HepG2 (cell line): ENCODE data around the gene RAB15. TPM values are rescaled to one million over a fixed set of nuclear protein-coding genes. Genes with fewer than 3 reads are reported as not detected.

Experiments used
- CSRNP2 ChIP-seq: sonication (generic); formaldehyde crosslinking; conservative IDR thresholded peaks from 2 replicates; pipeline ENCODE4 v1.8.0; 2022; ENCODE audit warnings: low read depth, missing genetic modification reagents
- DNMT1 ChIP-seq: sonication (generic); formaldehyde crosslinking; IDR thresholded peaks from 2 replicates; pipeline ENCODE4 v1.5.1; 2020; ENCODE audit warnings: mild to moderate bottlenecking, missing genetic modification reagents
- DRAP1 ChIP-seq: IDR thresholded peaks from 2 replicates; pipeline ENCODE4 v1.6.1; 2016; ENCODE audit warnings: missing genetic modification reagents, missing compliant biosample characterization
- ERF ChIP-seq: IDR thresholded peaks from 2 replicates; pipeline ENCODE4 v1.6.1; 2018; ENCODE audit warnings: missing biosample characterization, missing genetic modification reagents
- FOXP1 ChIP-seq, 2 experiments: fragments of 450-650 bp in 1 of 2; IDR thresholded peaks; 2 replicates each; pipeline ENCODE4 v1.6.1; 2017 to 2018; ENCODE audit warnings: antibody characterized with exemption in 1 of 2
- HNRNPL ChIP-seq: fragments of 200-400 bp; formaldehyde crosslinking; IDR thresholded peaks from 2 replicates; pipeline ENCODE4 v1.6.1; 2017; ENCODE audit warnings: mild to moderate bottlenecking, low read depth, low read length
- KDM5B ChIP-seq: sonication (generic); formaldehyde crosslinking; IDR thresholded peaks from 2 replicates; pipeline ENCODE4 v1.4.0; 2020; ENCODE audit warnings: missing genetic modification reagents, mild to moderate bottlenecking, borderline replicate concordance
- NAIF1 ChIP-seq: sonication (generic); formaldehyde crosslinking; IDR thresholded peaks from 2 replicates; pipeline ENCODE4 v1.5.0; 2020; ENCODE audit warnings: mild to moderate bottlenecking, missing genetic modification reagents, borderline replicate concordance
- NCOA5 ChIP-seq: sonication (generic); formaldehyde crosslinking; IDR thresholded peaks from 2 replicates; pipeline ENCODE4 v1.4.0; 2020; ENCODE audit warnings: missing genetic modification reagents
- RBFOX2 ChIP-seq: fragments of 200-400 bp; formaldehyde crosslinking; IDR thresholded peaks from 2 replicates; pipeline ENCODE4 v1.6.1; 2017; ENCODE audit warnings: low read depth, mild to moderate bottlenecking, low read length
- SALL1 ChIP-seq: sonication (generic); formaldehyde crosslinking; IDR thresholded peaks from 2 replicates; pipeline ENCODE4 v1.8.0; 2022; ENCODE audit warnings: mild to moderate bottlenecking, missing genetic modification reagents
- SALL2 ChIP-seq: sonication (generic); formaldehyde crosslinking; IDR thresholded peaks from 2 replicates; pipeline ENCODE4 v1.8.1; 2023; ENCODE audit warnings: mild to moderate bottlenecking, missing genetic modification reagents, inconsistent platforms
- SNRNP70 ChIP-seq: fragments of 200-400 bp; formaldehyde crosslinking; IDR thresholded peaks from 2 replicates; pipeline ENCODE4 v1.6.1; 2017; ENCODE audit warnings: mild to moderate bottlenecking, low read depth, low read length, moderate library complexity
- SRY ChIP-seq: sonication (generic); formaldehyde crosslinking; IDR thresholded peaks from 2 replicates; pipeline ENCODE4 v1.8.0; 2022; ENCODE audit warnings: mild to moderate bottlenecking, missing genetic modification reagents
- TRIM24 ChIP-seq: sonication (generic); formaldehyde crosslinking; IDR thresholded peaks from 2 replicates; pipeline ENCODE4 v1.8.0; 2022; ENCODE audit warnings: mild to moderate bottlenecking, missing genetic modification reagents
- ZBTB42 ChIP-seq: sonication (generic); formaldehyde crosslinking; IDR thresholded peaks from 2 replicates; pipeline ENCODE4 v1.5.0; 2020; ENCODE audit warnings: mild to moderate bottlenecking, missing genetic modification reagents
- ZIK1 ChIP-seq: sonication (generic); formaldehyde crosslinking; IDR thresholded peaks from 2 replicates; pipeline ENCODE4 v1.5.0; 2020; ENCODE audit warnings: mild to moderate bottlenecking, low read depth, missing genetic modification reagents, borderline replicate concordance
- ZNF124 ChIP-seq: sonication (generic); formaldehyde crosslinking; IDR thresholded peaks from 2 replicates; pipeline ENCODE4 v1.4.0; 2020; ENCODE audit warnings: missing genetic modification reagents
- ZNF136 ChIP-seq: sonication (generic); formaldehyde crosslinking; IDR thresholded peaks from 2 replicates; pipeline ENCODE4 v1.8.1; 2022; ENCODE audit warnings: low read depth, mild to moderate bottlenecking, moderate library complexity, missing genetic modification reagents
- ZNF142 ChIP-seq: sonication (generic); formaldehyde crosslinking; IDR thresholded peaks from 2 replicates; pipeline ENCODE4 v1.4.0; 2020; ENCODE audit warnings: missing genetic modification reagents
- ZNF225 ChIP-seq: sonication (generic); formaldehyde crosslinking; IDR thresholded peaks from 2 replicates; pipeline ENCODE4 v1.4.0; 2020; ENCODE audit warnings: mild to moderate bottlenecking, missing genetic modification reagents
- ZNF737 ChIP-seq: sonication (generic); formaldehyde crosslinking; IDR thresholded peaks from 2 replicates; pipeline ENCODE4 v1.5.0; 2020; ENCODE audit warnings: missing genetic modification reagents, mild to moderate bottlenecking, borderline replicate concordance
- ZNF772 ChIP-seq: sonication (generic); formaldehyde crosslinking; IDR thresholded peaks from 2 replicates; pipeline ENCODE4 v1.5.0; 2020; ENCODE audit warnings: mild to moderate bottlenecking, missing genetic modification reagents
- polyA plus RNA-seq, 8 experiments: library from polyadenylated mRNA; depleted of rRNA in 3 of 8; stranded (reverse) in 7 of 8; unstranded in 1 of 8; fragments of >200 nt; fragmentation: Illumina TruSeq in 4 of 8; extraction: Trizol in 4 of 8; gene quantifications; 2 replicates each; pipeline versions ENCODE4 v1.2.1 to v1.2.3, GENCODE V29; 2011 to 2016; ENCODE audit warnings: low read depth in 4 of 8, missing spikeins in 1 of 8, mixed read lengths in 1 of 8; ENCODE audit not compliant: insufficient read depth in 1 of 8
- total RNA-seq, 5 experiments: library from RNA; depleted of rRNA; stranded (reverse); fragments of >200 nt; fragmentation: Illumina TruSeq; extraction: Trizol; gene quantifications; 2 replicates each; pipeline ENCODE4 v1.2.3, GENCODE V29; 2016; ENCODE audit warnings: low read depth in 1 of 5

Gene RAB15
- total and polyA plus RNA-seq, 2 of the 13 experiments (the other 11 are each of a cell fraction or from before 2014, with no cell fraction given) = 7.4 to 18.5 TPM

- TF ChIP-seq ZNF142 (CRISPR knock-in tag) = no peak
- no peak for TF ChIP-seq SNRNP70
- TF ChIP-seq CSRNP2 (CRISPR knock-in tag) = no peak
- no peak for TF ChIP-seq ERF (CRISPR knock-in tag)
- no peak for TF ChIP-seq ZBTB42 (CRISPR knock-in tag)
- no peak for TF ChIP-seq FOXP1 (IDR thresholded peaks at IDR 0.05)
- TF ChIP-seq FOXP1 (CRISPR knock-in tag; IDR thresholded peaks at IDR 0.05) = no peak
- TF ChIP-seq ZNF225 (CRISPR knock-in tag) = peak; percentile 70; the same call in 1 of the 2 replicates
- TF ChIP-seq DRAP1 = peak; percentile 65; the same call in 1 of the 2 replicates
- no peak for TF ChIP-seq ZIK1
- TF ChIP-seq ZNF737 (CRISPR knock-in tag) = no peak
- TF ChIP-seq NAIF1 (CRISPR knock-in tag) = no peak
- no peak for TF ChIP-seq DNMT1 (CRISPR knock-in tag)
- no peak for TF ChIP-seq SRY (CRISPR knock-in tag)
- TF ChIP-seq KDM5B (CRISPR knock-in tag) = no peak; the same call in 1 of the 2 replicates
- TF ChIP-seq NCOA5 (CRISPR knock-in tag) = no peak
- TF ChIP-seq ZNF124 = no peak
- peak; percentile 98 for TF ChIP-seq HNRNPL
- no peak for TF ChIP-seq ZNF772 (CRISPR knock-in tag)
- no peak for TF ChIP-seq TRIM24 (CRISPR knock-in tag)
- TF ChIP-seq RBFOX2 = peak; percentile 49; the same call in 1 of the 2 replicates
- no peak; the same call in 1 of the 2 replicates for TF ChIP-seq SALL2 (CRISPR knock-in tag)
- TF ChIP-seq SALL1 = peak; percentile 48
- no peak for TF ChIP-seq ZNF136 (CRISPR knock-in tag)
Observed at GRCh38 chr14:64947710-64948611, 24.2 kb downstream of the RAB15 start (continued).
